Measurements from ENCODE around the gene MMP21. TPM values are rescaled to one million over a fixed set of nuclear protein-coding genes. Genes with fewer than 3 reads are reported as not detected.
A peak's percentile ranks its signal among the peaks of the same experiment; 100 is the strongest.

The MMP21 gene
- total RNA-seq (2014; rRNA removed; shearing (Covaris generic)) (not detected in 2 replicates), polyA plus RNA-seq (2016; fragmentation: Nextera tagmentation; extraction: Ambion mirVana) (0.10 TPM in 1 of 2 replicates, not detected in the other)
- long read RNA-seq, result 0 reads

GRCh38 chr10:125775491-125776106, at the start of gene MMP21:
Gene MMP21, minus strand, starts transcription at chr10:125775821. Its CDS starts 0 bp downstream, at chr10:125775821.
- Histone ChIP-seq H3K36me3 (ENCODE audit: insufficient read depth) (no peaks in the 10 kb centered on the region), H3K4me2 (no peak within 1 kb of the TSS), H3K27ac (ENCODE audit: low read depth) (no peak within 1 kb of the TSS), H3K79me2 (replicated peaks; ENCODE audit: insufficient read depth) (no peaks in the 10 kb centered on the region), H2AFZ (no peak within 1 kb of the TSS; the same call in 1 of the 2 replicates), H3K27me3 (ENCODE audit: insufficient read depth) (no peaks in the 10 kb centered on the region), H4K20me1 (replicated peaks; ENCODE audit: insufficient read depth) (no peaks in the 10 kb centered on the region), H3K9me2 (ENCODE audit: insufficient read depth) (no peaks in the 10 kb centered on the region), H3K4me1 (ENCODE audit: insufficient read depth) (no peaks in the 10 kb centered on the region), H3F3A (replicated peaks; ENCODE audit: low read depth) (no peaks in the 10 kb centered on the region), H3K4me3 (no peak within 1 kb of the TSS)
- Mint-ChIP-seq H3K9me3 (peaks cover 5% of the 10 kb centered on the region; the same call in 2 of the 3 replicates), H3K36me3 (ENCODE audit: low read depth) (no peaks in the 10 kb centered on the region; the same call in 2 of the 3 replicates), H3K4me1 (no peaks in the 10 kb centered on the region), H3K27me3 (ENCODE audit: insufficient read depth, low read depth, poor library complexity) (peaks cover 1% of the 10 kb centered on the region), H3K4me3 (no peak within 1 kb of the TSS), H3K27ac (no peak within 1 kb of the TSS)
- TF ChIP-seq CREB1 (CRISPR knock-in tag; IDR thresholded peaks at IDR 0.05; ENCODE audit: low read depth) (no peak), JUNB (IDR thresholded peaks at IDR 0.05; ENCODE audit: unreplicated experiment) (no peak), CTCF (conservative IDR thresholded peaks at IDR 0.05; ENCODE audit: low read depth in 2 of 2) (no peak), EZH2 (IDR thresholded peaks at IDR 0.05; ENCODE audit: low read depth, unreplicated experiment) (no peak), POLR2AphosphoS5 (IDR thresholded peaks at IDR 0.05; ENCODE audit: low read depth) (no peak), REST (IDR thresholded peaks at IDR 0.05; ENCODE audit: unreplicated experiment) (no peak), NANOG (IDR thresholded peaks at IDR 0.05; ENCODE audit: borderline replicate concordance) (no peak)
- DNase-seq (ENCODE audit: low spot score), result no peak
- ATAC-seq, result peak; percentile 20

GRCh38 chr10:125824736-125825135, 49.1 kb upstream of the MMP21 start:
- peak overlapping the region; percentile 99 for H3K4me2 ChIP-seq
- H3K36me3 ChIP-seq (ENCODE audit: insufficient read depth), result peaks cover 24% of the 10 kb centered on the region
- peaks cover 10% of the 10 kb centered on the region for H3K4me1 ChIP-seq (ENCODE audit: insufficient read depth)
- ATAC-seq (no peak), DNase-seq (ENCODE audit: low spot score) (no peak)
- no peak overlapping the region for H2AFZ ChIP-seq
- peaks cover 40% of the 10 kb centered on the region for H3K36me3 Mint-ChIP-seq (ENCODE audit: low read depth)
- no peaks in the 10 kb centered on the region for H3K9me2 ChIP-seq (ENCODE audit: insufficient read depth)
- peaks cover 56% of the 10 kb centered on the region for H3K79me2 ChIP-seq (replicated peaks; ENCODE audit: insufficient read depth)
- H3K27me3 ChIP-seq (ENCODE audit: insufficient read depth), result no peaks in the 10 kb centered on the region
- no peaks in the 10 kb centered on the region for H3F3A ChIP-seq (replicated peaks; ENCODE audit: low read depth)
- H3K4me3 Mint-ChIP-seq, result no peak overlapping the region
- peaks cover 2% of the 10 kb centered on the region for H3K27me3 Mint-ChIP-seq (ENCODE audit: insufficient read depth, low read depth, poor library complexity)
- peaks cover 5% of the 10 kb centered on the region; the same call in 2 of the 3 replicates for H3K4me1 Mint-ChIP-seq
- no peaks in the 10 kb centered on the region for H3K9me3 Mint-ChIP-seq
- no peak overlapping the region for H3K27ac Mint-ChIP-seq
- H3K4me3 ChIP-seq, result peak overlapping the region; percentile 98
- H3K27ac ChIP-seq (ENCODE audit: low read depth), result no peak overlapping the region
- H4K20me1 ChIP-seq (replicated peaks; ENCODE audit: insufficient read depth), result peaks cover 42% of the 10 kb centered on the region
- no peak for TF ChIP-seq JUNB (IDR thresholded peaks at IDR 0.05; ENCODE audit: unreplicated experiment)
